ENCODE results near the gene IL31.

The IL31 gene

DNA sequence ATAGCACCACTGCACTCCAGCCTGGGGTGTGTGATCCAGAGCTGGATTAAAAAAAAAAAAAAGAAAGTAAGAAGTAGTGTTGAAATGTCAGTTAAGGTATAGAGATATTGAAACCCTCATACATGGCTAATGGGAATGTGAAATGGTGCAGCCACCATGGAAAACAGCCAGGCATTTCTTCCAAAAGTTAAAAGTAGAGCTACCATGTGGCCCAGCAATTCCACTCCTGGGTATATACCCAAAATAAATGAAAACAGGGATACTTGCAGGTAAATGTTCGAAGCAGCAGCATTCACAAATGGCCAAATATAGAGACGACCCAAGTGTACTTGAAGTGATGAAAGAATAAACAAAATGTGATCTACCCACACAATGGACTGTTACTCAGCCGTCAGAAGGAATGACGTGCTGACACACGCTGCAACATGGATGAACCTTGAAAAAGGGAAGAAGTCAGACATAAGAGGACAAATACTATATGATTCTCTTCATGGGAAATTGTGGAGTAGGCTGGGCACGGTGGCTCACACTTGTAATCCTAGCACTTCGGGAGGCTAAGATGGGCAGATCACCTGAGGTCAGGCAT, 15.2 kb downstream of the IL31 start:
- no peak for DNase-seq (ENCODE audit: low read depth in 3 of 3, low spot score in 1 of 3)

DNA sequence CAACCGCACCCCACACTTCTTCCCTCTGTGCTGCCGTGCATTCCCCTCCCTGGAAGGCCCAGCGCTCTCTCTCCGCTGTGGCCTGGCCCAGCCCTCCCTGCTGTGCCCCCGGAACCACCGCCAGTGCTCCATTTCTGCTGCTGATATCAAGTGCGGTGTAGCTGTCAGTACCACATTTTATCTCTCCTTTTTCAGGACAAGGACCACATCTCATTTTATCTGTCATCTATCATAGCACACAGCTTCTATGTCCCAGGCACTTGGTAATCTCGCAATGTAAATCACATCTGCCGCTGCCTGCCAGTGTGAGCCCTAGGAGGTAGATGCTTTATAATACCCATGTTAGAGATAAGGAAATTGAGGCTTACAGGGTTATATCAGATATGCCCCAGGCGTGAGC, 18.3 kb downstream of the IL31 start:
- DNase-seq (ENCODE audit: low read depth in 3 of 3, low spot score in 1 of 3) = no peak

DNA sequence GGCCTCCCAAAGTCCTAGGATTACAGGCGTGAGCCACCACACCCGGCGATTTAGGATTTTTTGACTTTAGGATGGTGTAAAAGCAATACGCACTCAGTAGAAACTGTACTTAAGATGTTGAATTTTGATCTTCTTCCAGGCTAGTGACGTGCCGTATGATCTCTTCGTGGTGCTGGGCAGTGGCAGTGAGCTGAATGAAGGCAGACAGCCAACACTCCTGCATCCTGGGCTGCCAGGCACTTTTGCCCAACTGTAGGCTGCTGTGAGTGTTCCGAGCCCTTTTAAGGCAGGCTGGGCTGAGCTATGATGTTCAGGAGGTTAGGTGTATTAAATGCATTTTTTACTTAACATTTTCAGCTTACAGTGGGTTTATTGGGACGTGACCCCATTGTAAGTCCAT, 21.3 kb downstream of the IL31 start:
- DNase-seq (ENCODE audit: low read depth in 3 of 3, low spot score in 1 of 3) = no peak

DNA sequence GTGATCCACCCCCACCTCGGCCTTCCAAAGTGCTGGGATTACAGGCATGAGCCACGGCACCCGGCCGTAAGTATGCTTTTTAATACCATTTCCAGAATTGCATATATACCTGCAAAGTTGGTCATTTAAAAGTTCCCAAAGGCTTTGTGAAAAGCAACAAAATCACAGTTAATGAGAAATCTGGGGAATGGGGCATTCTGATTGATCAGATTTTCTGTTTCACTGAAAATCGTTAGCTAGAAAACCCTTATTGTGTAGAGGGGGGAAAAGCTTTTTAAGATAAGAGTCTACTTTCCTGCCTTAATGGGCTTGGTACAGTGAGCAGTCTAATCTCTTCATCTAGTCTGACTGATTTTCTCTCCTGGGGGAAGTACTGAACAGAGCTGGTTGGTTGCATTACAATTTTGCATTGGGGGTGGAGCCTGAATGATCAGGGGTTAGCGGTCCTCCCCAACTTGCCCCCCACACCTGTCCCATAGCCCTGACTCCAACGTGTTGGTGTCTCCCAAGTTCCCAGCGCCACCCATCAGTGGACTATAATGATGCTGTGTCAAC, 23.8 kb downstream of the IL31 start:
- no peak for DNase-seq (ENCODE audit: low read depth in 3 of 3, low spot score in 1 of 3)

DNA sequence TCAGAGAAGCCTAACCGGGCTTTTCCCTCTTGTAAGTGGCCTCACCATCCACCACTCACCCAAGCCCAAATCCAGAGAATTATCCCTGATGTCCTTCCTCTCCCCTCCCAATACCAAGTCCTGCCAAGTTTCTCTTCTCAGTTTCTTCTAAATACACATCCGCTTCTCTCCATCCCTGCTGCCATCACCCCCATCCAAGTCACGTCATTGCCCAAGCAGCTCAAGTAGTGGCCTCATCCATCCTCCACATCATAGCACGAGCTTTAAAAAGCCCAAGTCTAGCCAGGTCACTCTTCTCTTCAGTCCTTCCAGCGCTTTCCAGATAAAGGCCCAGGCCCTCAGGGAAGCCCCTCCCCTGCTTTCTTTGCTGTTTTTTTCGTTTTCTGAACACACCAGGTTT, 25.4 kb downstream of the IL31 start:
- no peak for DNase-seq (ENCODE audit: low read depth in 3 of 3, low spot score in 1 of 3)

DNA sequence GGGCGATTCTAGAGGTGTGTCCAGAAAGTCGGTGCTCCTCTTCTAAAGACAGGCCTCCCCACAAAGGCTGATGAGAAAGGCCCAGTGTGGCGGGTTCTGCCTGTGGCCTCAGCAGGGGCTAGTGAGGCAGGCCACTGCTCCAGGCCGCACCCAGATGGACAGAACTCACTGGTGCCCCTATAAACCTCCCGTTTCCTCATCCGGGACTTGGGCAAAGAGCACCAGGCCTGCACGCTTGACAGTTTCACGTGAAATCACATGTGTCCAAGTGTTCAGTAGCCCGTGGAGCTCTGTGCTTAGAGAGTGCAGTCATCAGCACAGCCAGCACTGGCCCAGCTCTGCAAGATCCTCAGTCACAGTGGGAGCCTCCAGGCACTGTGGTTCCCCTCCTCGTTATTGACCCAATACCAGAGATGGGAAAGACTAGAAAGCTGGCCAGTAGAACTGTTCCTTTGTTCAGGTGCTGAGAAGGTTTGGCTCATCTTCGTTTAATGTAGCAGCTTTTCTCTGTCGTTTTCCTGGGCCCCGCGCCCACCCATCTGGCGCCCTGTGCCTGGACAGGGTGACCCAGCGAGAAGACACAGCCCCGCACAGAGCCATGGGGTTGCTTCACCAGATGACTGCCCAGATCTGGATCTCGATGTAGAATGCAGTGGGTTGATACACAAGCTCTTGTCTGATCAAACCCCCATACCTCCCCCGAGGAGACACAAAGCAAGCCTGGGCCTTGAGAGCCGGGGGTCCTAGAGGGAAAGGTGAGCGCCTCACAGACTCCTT, 26.3 kb downstream of the IL31 start:
- no peak for DNase-seq (ENCODE audit: low read depth in 3 of 3, low spot score in 1 of 3)

DNA sequence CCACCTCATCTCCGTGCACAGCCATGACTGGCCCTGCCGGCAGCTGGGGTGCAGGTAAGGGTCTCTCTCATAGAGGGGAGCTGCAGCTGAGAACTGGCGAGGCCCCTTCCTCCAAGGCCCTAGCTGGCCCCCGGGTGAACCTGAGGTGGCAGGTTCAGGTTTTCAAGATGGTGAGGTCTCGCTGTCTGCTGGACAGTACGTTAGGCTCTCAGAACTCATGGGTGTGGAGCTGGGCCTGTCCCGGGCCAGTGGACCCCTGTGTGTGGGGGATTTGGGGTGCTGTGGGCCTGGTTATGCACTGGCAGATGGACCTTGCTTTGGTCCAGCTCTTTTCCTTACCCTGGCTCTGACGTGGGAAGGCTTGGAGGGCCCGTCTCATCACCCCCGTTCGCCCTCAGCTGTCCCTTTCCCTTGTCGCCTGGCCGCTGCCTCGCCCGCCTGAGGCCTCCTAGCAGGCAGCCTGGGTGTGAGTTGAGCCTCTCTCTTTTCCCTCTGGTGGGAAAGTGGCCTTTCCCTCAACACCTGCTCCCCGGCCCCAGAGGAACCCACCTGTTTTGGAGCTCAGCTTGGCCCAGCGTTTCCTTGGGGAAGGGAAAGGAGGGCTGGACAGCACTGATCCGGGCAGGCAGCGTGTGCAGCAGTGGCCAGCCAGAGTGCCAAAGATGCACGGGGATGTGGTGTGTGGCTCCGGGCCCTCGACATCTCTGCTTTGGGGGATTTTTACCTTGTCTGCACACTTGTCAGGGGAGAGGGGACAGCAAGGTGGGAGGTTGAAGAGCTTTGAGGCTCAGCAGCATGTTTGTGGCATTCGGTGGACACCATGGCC, 28.3 kb downstream of the IL31 start:
- DNase-seq (ENCODE audit: low read depth in 3 of 3, low spot score in 1 of 3) = no peak

DNA sequence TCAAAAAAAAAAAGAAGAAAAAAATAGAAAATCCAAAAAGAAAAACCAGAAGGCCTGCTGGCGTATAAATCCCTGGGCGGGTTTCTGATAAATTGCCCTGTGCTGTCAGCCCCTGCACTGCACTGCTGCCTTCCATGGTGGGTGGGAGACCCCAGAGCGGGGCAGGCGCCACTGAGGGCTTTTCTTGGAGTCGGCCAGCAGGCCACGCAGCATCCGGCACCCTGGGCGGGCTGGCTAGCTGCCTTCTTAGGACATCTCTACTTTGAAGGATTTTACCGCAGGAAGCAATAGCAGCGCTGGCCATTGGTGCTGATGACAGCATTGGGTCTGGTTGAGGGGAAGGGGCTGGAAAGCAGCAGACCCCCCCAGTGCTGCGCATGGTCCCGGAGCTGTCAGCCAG, 29.1 kb downstream of the IL31 start:
- DNase-seq (ENCODE audit: low read depth in 3 of 3, low spot score in 1 of 3) = no peak

DNA sequence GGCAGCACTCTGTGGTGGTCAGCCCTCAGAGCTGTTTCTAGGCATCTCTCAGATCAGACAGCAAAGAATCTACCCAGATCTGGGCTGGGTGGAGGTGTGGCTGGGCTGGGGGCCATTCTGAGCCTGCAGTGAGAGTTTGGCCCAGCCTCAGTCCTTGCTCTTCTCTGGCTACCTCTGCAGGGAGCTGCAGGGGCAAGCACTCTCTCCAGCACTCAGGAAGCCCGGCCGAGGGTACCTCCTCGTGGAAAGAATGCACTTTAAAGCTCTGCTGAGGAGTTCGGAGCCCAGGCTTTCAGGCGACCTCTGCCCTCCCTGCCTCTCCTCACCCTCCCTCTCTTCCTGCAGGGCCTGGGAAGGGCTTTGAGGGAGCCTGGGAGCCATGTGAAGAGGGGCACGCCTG, 31.2 kb downstream of the IL31 start:
- DNase-seq (ENCODE audit: low read depth in 3 of 3, low spot score in 1 of 3) = no peak

DNA sequence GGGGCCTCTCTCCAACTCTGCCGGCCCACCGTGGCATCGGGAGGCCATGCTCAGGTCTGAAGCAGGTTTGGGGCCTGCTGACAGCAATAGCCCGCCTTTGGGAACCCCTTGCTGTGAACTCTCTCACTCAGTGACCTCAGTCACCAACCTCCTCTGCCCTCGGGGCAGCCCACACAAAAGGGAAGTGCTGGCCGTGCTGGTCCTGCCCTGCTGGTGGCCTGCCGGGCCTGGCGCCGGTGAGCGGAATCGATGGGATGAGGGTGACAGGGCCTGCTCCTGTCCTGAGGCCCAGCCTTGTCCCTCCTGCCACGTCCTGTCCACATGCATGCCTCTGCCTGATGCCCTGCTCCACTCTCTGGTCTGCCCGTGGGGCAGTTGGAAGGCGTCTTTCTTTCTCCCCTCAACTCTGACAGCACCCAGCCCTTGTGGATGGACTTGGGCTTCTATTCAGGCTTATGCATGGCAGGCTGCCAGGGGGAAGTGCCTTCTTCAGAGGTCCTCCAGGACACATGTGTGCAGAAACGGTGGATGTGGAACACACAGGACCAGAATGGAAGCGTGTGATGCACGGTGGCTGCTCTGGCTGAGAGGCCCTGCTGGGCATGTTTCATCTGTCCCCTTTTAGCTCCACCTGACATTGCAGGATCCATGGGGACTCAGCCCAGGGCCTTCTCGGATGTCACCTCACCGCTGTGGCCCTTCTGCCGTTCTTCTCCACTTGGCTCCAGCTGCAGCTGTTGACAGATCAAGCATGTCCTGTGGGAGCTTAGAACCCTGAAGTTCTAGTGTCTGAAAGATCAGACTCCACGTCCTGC, 31.9 kb downstream of the IL31 start:
- DNase-seq (ENCODE audit: low read depth in 3 of 3, low spot score in 1 of 3) = no peak

DNA sequence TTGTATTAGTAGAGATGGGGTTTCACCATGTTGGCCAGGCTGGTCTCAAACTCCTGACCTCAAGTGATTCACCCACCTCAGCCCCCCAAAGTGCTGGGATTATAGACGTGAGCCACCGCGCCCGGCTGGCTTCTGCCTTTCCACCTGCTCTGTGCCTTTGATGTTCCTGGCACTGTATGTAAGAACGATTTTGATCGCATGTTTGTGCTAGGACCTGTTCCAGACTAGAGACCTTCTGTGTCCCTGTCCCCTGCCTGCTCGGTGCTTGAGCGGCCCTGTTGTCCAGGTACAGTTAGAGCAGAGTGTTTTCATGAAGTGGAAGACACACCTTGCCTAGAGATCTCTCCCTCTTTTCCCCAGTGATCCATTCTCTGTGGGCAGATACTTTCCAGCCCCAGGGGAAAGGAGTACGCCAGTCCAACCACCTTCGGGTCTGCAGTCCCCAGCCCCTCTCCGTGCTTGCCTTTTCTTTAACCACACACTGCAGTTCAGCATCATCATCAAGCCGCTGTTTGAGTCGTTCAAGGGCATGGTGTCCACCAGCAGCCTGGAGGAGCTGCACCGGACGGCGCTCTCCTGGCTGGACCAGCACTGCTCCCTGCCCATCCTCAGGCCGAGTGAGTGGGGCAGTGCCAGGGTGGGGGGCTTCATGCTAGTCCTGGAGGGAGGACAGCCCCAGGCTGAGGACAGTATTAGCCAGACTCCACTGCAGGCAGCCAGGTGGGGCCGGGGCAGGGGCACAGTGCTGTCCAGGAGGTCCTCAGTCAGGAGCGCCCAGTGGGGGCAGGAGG, 33.4 kb downstream of the IL31 start:
- no peak for DNase-seq (ENCODE audit: low read depth in 3 of 3, low spot score in 1 of 3)

DNA sequence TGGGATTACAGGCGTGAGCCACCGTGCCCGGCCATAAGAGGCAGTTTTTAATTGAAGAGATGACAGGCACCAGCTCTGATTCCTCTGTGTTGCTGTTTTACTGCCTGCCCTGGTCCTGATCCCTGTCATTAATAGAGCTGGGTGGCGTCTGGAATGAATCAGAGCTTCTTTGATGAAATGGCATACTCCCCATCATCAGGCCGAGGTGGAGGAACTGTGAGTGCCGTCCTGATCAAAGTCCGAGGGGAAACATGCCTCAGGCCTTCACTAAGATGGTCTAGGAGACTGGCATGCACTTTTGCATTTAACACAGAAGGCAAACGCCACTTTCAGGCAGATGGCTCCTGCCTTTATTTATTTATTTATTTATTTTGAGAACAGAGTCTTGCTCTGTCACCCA, 34.1 kb downstream of the IL31 start:
- no peak for DNase-seq (ENCODE audit: low read depth in 3 of 3, low spot score in 1 of 3)

DNA sequence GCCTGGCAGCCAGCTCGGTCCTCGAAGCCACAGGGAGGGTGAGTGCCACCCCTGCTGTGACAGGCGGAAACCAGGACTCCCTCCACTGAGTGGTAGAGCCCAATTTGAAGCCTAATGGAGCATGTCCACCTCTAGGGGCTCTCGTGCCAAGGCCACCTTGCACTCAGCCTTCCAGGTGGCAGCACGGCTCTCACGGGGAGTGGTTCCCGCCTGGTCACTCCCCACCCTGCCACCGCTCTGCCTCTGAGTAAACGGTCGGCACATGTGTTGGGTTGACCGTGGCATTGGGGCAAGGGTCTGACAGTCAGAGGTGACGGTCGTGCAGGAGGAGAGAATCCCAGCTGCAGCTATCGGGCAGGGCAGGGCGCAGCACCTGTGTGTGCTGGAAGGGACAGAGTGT, 34.8 kb downstream of the IL31 start:
- no peak for DNase-seq (ENCODE audit: low read depth in 3 of 3, low spot score in 1 of 3)

DNA sequence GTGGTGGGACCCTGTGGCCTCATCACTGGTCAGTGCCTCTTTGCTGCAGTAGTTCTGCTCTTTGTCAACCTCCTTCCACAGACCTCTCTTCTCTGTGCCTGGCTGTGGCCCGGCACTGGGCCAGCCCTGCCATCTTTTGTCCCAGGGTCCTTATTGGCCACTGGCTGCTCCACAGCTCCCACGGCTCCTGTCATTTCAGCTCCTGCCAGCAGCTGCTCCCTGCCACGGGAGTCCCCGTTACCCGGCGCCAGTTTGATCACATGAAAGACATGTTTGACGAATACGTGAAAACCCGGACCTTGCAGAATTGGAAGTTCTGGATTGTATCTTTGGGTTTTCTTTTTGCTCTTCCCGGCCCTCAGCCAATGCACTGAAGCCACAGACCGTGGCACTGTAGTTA, 35.4 kb downstream of the IL31 start:
- DNase-seq (ENCODE audit: low read depth in 3 of 3, low spot score in 1 of 3) = no peak

DNA sequence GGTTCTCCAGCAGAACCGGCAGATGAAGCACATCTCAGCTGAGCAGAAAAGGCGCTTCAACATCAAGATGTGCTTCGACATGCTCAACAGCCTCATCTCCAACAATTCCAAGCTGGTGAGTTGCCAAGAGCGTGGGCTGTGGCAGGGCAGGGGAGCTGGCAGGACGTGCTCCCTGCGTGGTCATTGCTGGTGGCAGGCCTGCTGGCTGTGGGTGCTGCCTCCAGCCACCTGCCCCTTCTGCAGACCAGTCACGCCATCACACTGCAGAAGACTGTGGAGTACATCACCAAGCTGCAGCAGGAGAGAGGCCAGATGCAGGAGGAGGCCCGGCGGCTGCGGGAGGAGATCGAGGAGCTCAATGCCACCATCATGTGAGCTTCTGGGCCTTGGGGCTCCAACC, 35.8 kb downstream of the IL31 start:
- DNase-seq (ENCODE audit: low read depth in 3 of 3, low spot score in 1 of 3) = no peak

DNA sequence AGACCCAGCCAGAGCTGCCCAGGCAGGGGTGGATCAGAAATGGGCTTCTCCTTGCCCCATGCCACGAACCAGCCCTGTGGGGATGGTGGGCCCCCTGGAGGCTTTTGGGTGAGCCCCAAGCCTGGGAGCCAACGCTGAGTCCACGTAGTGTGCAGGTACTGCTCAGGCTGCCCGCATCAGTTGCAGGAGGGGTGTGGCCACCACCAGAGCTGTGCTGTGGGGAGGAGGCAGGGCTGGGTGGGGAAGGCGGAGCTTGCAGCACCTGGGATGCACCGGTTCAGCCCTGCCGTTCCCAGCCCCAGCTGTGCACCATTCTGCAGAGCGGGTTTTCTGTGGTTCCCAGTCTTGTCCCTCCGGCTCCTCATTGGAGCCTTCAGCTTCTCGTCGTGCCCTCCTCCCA, 36.3 kb downstream of the IL31 start:
- DNase-seq (ENCODE audit: low read depth in 3 of 3, low spot score in 1 of 3) = no peak

DNA sequence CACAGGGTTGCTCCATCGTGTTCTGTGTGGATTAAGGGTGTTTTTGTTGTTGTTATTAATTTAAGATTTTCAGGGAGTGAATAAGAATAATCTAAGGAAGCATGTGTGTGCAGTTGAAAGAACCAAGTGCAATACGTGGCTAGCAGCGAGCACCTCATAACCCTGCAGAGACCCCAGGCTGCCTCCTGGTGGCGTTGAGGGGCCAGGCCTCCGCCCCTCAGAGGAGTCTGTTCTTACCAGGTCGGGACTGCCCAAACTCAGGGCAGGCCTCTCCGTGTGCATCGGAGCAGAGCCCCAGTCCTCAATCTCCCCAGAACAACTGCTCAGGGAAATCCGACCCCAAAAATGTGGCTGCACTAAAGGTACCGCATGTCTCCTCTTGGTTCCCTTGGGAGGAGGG, 36.8 kb downstream of the IL31 start:
- DNase-seq (ENCODE audit: low read depth in 3 of 3, low spot score in 1 of 3) = no peak

DNA sequence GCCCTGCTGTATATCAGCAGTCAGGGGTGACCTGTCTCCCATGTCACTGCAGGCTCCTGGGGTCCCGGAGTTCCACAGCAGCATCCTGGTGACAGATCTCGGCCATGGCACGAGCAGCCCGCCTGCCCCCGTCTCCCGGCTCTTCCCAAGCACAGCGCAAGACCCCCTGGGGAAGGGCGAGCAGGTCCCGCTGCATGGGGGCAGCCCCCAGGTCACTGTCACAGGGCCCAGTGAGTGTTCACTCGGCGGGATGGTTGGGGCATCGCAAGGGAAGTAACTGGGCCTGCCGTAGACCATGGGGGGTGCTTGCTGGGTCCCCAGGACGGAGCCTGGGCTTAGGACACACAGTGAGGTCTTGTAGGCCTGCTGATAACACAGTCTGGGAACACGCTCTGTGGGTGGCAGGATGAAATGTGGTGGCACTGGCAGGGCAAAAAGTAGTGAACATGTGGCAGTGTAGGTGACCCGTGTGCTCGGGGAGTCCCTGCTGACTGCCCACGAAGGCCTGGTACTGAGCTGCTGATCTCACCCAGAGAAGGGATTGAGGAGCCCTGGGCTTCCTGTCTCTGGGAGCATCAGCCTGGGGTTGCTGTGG, 38.5 kb downstream of the IL31 start:
- no peak for DNase-seq (ENCODE audit: low read depth in 3 of 3, low spot score in 1 of 3)

DNA sequence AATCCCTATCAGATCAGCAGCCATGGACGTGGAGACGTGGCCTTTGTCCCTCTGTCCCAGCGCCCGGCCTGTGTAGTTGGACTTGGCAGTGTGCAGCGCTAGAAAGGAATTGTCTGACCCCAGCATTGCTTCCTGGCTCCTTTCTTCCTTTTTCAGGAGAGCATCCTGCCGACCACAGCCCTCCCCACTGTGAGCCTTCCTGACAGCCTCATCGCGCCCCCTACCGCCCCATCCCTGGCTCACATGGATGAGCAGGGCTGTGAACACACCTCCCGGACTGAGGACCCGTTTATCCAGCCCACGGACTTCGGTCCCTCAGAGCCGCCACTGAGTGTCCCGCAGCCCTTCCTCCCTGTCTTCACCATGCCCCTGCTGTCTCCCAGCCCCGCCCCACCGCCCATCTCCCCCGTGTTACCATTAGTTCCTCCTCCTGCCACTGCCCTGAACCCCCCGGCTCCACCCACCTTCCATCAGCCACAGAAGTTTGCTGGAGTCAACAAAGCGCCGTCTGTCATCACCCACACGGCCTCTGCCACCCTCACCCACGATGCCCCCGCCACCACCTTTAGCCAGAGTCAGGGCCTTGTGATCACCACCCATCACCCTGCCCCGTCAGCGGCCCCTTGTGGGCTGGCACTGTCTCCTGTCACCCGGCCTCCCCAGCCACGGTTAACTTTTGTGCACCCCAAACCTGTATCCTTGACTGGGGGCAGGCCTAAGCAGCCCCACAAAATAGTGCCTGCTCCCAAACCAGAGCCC, 40.6 kb downstream of the IL31 start:
- DNase-seq (ENCODE audit: low read depth in 3 of 3, low spot score in 1 of 3) = no peak
